Measurements from ENCODE around the gene TASP1.

GRCh38 chr20:13364278-13365170, 274.2 kb downstream of the TASP1 start:
- TF ChIP-seq CTCF (IDR thresholded peaks at IDR 0.05) (no peak), EZH2 (IDR thresholded peaks at IDR 0.05; ENCODE audit: borderline replicate concordance, insufficient read depth, low read depth, low read length, poor library complexity, severe bottlenecking) (no peak)

All from B cell (primary cell).